Measurements from ENCODE around the gene AEBP1.

DNA sequence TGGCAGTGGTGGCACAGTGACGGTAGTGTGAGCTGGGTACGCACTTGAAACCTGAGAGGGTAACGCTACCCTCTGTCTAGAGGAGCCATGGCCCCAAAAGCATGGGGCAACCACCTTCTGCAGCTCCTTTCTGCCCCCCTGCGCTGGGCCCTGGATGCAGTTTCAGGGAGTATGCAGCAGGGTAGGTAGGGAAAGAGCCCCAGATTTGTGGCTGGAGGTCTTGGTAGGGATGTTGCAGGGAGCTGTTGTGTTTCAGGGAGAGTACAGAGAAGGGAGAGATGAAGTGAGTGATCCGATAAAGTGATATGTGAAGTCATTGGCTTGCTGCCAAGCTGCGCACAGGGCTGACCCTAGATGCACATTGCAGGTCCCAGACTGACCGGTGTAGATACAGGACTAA lies 36.1 kb upstream of the AEBP1 start:
- TF ChIP-seq, protein P1, sequence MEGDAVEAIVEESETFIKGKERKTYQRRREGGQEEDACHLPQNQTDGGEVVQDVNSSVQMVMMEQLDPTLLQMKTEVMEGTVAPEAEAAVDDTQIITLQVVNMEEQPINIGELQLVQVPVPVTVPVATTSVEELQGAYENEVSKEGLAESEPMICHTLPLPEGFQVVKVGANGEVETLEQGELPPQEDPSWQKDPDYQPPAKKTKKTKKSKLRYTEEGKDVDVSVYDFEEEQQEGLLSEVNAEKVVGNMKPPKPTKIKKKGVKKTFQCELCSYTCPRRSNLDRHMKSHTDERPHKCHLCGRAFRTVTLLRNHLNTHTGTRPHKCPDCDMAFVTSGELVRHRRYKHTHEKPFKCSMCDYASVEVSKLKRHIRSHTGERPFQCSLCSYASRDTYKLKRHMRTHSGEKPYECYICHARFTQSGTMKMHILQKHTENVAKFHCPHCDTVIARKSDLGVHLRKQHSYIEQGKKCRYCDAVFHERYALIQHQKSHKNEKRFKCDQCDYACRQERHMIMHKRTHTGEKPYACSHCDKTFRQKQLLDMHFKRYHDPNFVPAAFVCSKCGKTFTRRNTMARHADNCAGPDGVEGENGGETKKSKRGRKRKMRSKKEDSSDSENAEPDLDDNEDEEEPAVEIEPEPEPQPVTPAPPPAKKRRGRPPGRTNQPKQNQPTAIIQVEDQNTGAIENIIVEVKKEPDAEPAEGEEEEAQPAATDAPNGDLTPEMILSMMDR (IDR thresholded peaks at IDR 0.05; ENCODE audit: insufficient read depth, low read length), result no peak
- no peak for TF ChIP-seq POLR2AphosphoS5 (IDR thresholded peaks at IDR 0.05; ENCODE audit: low read depth)
- no peak for TF ChIP-seq GABPA (IDR thresholded peaks at IDR 0.05; ENCODE audit: low read depth)
- TF ChIP-seq, protein P2, sequence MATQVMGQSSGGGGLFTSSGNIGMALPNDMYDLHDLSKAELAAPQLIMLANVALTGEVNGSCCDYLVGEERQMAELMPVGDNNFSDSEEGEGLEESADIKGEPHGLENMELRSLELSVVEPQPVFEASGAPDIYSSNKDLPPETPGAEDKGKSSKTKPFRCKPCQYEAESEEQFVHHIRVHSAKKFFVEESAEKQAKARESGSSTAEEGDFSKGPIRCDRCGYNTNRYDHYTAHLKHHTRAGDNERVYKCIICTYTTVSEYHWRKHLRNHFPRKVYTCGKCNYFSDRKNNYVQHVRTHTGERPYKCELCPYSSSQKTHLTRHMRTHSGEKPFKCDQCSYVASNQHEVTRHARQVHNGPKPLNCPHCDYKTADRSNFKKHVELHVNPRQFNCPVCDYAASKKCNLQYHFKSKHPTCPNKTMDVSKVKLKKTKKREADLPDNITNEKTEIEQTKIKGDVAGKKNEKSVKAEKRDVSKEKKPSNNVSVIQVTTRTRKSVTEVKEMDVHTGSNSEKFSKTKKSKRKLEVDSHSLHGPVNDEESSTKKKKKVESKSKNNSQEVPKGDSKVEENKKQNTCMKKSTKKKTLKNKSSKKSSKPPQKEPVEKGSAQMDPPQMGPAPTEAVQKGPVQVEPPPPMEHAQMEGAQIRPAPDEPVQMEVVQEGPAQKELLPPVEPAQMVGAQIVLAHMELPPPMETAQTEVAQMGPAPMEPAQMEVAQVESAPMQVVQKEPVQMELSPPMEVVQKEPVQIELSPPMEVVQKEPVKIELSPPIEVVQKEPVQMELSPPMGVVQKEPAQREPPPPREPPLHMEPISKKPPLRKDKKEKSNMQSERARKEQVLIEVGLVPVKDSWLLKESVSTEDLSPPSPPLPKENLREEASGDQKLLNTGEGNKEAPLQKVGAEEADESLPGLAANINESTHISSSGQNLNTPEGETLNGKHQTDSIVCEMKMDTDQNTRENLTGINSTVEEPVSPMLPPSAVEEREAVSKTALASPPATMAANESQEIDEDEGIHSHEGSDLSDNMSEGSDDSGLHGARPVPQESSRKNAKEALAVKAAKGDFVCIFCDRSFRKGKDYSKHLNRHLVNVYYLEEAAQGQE (IDR thresholded peaks at IDR 0.05; ENCODE audit: insufficient replicate concordance, low read depth), result no peak
- no peak for TF ChIP-seq SPI1 (IDR thresholded peaks at IDR 0.05; ENCODE audit: borderline replicate concordance, low read depth)

Measured in HL-60 (cell line).